Right cardiac atrium (tissue), 5 donors: Measurements from ENCODE around the gene SHANK3. TPM values are rescaled to one million over a fixed set of nuclear protein-coding genes. Genes with fewer than 3 reads are reported as not detected.
"Not testable (repeated sequence)": the region's sequence is repeated elsewhere in the genome, so short reads cannot be mapped to it uniquely, and the experiment has no call there.

Source experiments
- ATAC-seq, 2 donors: fragments of 200-7000 bp; cut with Tn5 transposase; one replicate each; pipeline versions ENCODE4 v1.8.0 to v1.9.1; 2020; ENCODE audit warnings: moderate library complexity in 2 of 2, mild to moderate bottlenecking in 1 of 2
- DNase-seq, 3 donors: peaks; one replicate each; pipeline ENCODE4 v3.0.0-alpha.2; 2020
- H3K27ac ChIP-seq: one replicate; pipeline ENCODE4 v1.5.1; 2013; ENCODE audit warnings: mild to moderate bottlenecking, low read length, control low read depth, moderate library complexity
- H3K27me3 ChIP-seq: one replicate; pipeline ENCODE4 v1.6.1; 2013; ENCODE audit not compliant: control insufficient read depth, insufficient read depth
- H3K4me1 ChIP-seq: one replicate; pipeline ENCODE4 v1.6.1; 2013; ENCODE audit warnings: low read length; ENCODE audit not compliant: control insufficient read depth, insufficient read depth
- H3K4me3 ChIP-seq: one replicate; pipeline ENCODE4 v1.5.1; 2013; ENCODE audit warnings: low read length, control low read depth
- H3K9me3 ChIP-seq: one replicate; pipeline ENCODE4 v1.6.1; 2013; ENCODE audit warnings: low read length; ENCODE audit not compliant: control insufficient read depth
- WGBS: extraction: QIAGEN DNeasy Blood & Tissue Kit; methylation state at CpG from one replicate; pipeline ENCODE4 v1.1.7; 2013; 5-methylcytosine and 5-hydroxymethylcytosine counted together
- intact Hi-C, 4 donors: fragments of 100-400 bp; cut with DNase I; formaldehyde crosslinking; loops; one replicate each; pipeline versions ENCODE4 v1.11.0 to v1.14.0; 2022 to 2023
- polyA plus RNA-seq: library from polyadenylated mRNA; stranded (reverse); fragments of 200-250 nt; gene quantifications from one replicate; pipeline ENCODE4 v1.2.3, GENCODE V29; 2013
- total RNA-seq, 4 donors: library from RNA; stranded (reverse); fragmentation: NEBNext Ultra II Directional; extraction: Animal tissue kit (Norgen Biotek cat#: 25700); gene quantifications; one replicate each; pipeline ENCODE4 v1.2.1, GENCODE V29; 2021
- donor health status: healthy with polysubstance abuse.
- donor health status: DM: no; HTN: yes; CAD: no.
- donor health status: DM: no; HTN: no; CAD: no.
- donor health status: DM: no; HTN: yes; CAD: no; lungs with severe emphysema.
- donor health status: DM: yes; HTN: yes; CAD: no.

Gene SHANK3
- total and polyA plus RNA-seq, 5 donors = 18.7 to 28.9 (median 26.7) TPM

DNA sequence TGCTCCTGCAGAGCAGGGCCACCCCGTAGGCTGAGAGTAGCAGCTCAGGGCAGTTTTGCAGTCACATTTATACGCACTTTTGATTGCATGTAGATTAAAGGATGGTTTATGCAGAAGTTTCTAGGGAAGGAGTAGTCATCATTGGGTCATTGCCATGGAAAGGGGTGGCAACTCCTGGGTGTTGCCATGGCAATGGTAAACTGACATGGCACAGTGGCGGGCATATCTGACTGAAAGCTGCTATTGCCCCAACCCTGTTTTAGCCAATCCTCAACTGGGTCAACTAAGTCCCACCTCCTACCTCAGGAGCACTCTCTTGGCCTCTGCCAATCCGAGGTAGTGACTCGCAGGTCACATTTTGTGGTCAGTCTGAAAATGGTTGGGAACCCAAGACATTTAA lies 42.2 kb upstream of the SHANK3 start:
- Histone ChIP-seq H3K27ac (no peak overlapping the region), H3K27me3 (no peaks in the 10 kb centered on the region), H3K9me3 (no peaks in the 10 kb centered on the region), H3K4me3 (no peak overlapping the region), H3K4me1 (peaks cover 6% of the 10 kb centered on the region)
- DNase-seq = no peak
- 87% methylated on average over 5 of the region's 5 CpGs for WGBS
- no peak for ATAC-seq
- intact Hi-C loops = no loop called here

DNA sequence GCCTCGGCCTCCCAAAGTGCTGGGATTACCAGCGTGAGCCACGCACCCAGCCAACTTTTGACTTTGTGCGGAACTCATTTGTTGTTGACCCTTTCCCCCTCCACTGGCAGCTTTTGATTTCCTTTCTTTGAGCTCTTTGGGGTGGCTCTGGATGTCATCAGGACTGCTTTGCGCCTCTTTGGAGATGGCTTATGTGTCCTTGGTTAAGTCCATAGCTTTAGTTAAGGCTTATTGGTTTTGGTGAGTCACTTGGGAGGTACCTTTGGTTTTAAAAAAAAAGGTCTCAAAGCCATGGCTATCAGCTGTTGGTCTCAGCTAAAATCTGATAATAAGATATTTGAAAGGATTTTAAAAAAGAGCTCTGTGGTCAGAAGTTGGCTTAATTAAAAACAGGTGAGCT lies 39.5 kb upstream of the SHANK3 start:
- H3K4me1 ChIP-seq = peaks cover 4% of the 10 kb centered on the region
- no peak overlapping the region for H3K27ac ChIP-seq
- no peak for ATAC-seq
- DNase-seq = no peak
- no peak overlapping the region for H3K4me3 ChIP-seq
- no peaks in the 10 kb centered on the region for H3K9me3 ChIP-seq
- no peaks in the 10 kb centered on the region for H3K27me3 ChIP-seq
- 84% methylated on average over 5 of the region's 5 CpGs for WGBS
- intact Hi-C loops = no loop called here

DNA sequence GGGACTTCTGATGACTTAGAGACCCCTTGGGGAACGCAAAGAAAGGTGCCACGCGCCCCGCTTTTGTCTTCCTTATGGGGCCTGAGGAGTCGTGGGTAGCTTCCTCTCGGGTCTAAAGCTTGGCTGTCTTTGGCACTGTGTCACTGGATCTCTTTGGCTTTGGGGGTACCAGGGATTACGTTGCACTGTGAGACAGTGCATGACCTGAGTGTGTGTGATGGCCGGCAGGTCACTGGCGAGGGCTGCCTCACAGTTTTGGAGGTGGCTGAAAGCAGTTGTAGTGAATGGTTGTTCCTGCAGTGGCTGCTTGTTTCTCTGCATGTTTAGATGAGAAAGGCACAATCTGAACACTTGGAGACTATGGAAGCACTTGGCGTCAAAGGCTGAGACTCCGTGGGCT lies 38.9 kb upstream of the SHANK3 start:
- no peak for DNase-seq
- ATAC-seq = no peak

DNA sequence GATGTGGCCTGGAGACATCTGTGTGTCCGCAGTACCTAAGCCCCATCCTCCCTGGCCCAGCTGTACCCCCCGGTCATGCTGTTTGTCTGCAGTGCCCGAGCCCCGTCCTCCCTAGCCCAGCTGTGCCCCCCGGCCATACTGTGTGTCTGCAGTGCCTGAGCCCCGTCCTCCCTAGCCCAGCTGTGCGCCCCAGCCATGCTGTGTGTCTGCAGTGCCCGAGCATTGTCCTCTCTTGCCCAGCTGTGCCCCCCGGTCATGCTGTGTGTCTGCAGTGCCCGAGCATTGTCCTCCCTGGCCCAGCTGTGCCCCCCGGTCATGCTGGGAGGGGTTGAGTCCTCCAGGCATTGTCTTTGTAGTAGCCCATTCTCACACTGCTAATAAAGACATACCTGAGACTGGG lies 37.0 kb upstream of the SHANK3 start:
- ATAC-seq = peak in 1 of 2 donors; percentile 33
- 93% methylated on average over 11 of the region's 11 CpGs for WGBS
- H3K27me3 ChIP-seq = no peaks in the 10 kb centered on the region

More for the DNA sequence above, 38.9 kb upstream of the SHANK3 start:
- WGBS = 86% methylated on average over 11 of the region's 11 CpGs
- no peak overlapping the region for H3K27ac ChIP-seq
- peaks cover 2% of the 10 kb centered on the region for H3K4me1 ChIP-seq
- no peak overlapping the region for H3K4me3 ChIP-seq
- H3K9me3 ChIP-seq = no peaks in the 10 kb centered on the region
- H3K27me3 ChIP-seq = no peaks in the 10 kb centered on the region
- intact Hi-C loops = no loop called here

DNA sequence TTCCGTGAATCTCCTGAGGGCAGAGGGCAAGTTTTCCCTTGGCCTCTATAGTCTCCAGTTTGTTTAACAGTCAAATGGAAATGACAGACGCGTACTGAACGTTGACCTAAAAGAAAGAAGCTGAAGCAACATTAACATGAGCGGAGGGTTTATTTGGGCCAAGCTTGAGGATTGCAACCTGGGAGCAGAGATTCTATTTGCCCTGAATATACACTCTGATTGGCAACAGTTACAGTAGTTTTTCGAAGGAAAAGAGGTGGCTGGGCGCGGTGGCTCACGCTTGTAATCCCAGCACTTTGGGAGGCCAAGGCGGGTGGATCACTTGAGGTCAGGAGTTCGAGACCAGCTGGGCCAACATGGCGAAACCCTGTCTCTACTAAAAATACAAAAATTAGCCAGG lies 32.3 kb upstream of the SHANK3 start:
- intact Hi-C loops, H3K4me3 ChIP-seq, H3K9me3 ChIP-seq, DNase-seq, ATAC-seq, H3K27ac ChIP-seq, H3K27me3 ChIP-seq: not testable (repeated sequence)
- 97% methylated on average over 12 of the region's 12 CpGs for WGBS
- peaks cover 11% of the 10 kb centered on the region for H3K4me1 ChIP-seq

More for the DNA sequence above, 37.0 kb upstream of the SHANK3 start:
- no peak for DNase-seq
- Histone ChIP-seq H3K27ac (no peak overlapping the region), H3K9me3 (no peaks in the 10 kb centered on the region), H3K4me3 (no peak overlapping the region), H3K4me1 (no peaks in the 10 kb centered on the region)
- intact Hi-C loops = no loop called here

DNA sequence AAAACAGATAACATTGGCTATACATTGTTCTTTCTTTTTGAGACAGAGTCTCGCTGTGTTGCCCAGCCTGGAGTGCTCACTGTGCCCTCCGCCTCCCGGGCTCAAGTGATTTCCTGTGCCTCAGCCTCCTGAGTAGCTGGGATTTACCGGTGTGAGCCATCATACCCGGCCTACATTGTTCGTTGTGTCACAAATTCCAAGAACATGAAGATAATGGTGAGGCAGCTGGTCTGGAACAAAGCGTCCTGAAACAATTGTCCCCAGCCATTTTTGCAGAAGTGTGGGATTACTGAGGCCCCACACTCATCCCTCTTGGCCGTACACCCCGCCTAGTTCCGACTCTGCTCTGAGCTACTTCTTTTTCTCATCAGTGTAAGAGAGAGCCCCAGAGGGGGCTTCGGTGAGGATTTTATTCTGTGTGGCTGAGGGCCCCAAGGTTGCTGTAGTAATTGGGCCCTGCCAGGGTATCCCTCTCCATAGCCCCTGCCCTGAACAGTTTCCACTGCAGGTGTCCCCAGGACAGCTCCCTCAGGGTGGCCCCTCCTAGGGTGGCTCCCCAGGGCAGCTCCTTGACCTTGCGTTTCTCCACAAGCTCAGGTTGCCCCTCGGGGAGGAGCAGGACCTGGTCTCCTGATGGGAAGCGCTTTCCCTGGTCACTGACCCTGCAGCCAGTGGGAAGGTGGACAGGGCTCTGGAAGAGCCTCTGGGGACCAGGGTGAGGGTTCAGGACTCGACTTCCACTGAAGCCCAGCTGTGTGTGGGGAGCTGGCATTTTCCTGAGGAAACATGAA lies 31.6 kb upstream of the SHANK3 start:
- H3K4me3 ChIP-seq = no peak overlapping the region
- no peak for DNase-seq

DNA sequence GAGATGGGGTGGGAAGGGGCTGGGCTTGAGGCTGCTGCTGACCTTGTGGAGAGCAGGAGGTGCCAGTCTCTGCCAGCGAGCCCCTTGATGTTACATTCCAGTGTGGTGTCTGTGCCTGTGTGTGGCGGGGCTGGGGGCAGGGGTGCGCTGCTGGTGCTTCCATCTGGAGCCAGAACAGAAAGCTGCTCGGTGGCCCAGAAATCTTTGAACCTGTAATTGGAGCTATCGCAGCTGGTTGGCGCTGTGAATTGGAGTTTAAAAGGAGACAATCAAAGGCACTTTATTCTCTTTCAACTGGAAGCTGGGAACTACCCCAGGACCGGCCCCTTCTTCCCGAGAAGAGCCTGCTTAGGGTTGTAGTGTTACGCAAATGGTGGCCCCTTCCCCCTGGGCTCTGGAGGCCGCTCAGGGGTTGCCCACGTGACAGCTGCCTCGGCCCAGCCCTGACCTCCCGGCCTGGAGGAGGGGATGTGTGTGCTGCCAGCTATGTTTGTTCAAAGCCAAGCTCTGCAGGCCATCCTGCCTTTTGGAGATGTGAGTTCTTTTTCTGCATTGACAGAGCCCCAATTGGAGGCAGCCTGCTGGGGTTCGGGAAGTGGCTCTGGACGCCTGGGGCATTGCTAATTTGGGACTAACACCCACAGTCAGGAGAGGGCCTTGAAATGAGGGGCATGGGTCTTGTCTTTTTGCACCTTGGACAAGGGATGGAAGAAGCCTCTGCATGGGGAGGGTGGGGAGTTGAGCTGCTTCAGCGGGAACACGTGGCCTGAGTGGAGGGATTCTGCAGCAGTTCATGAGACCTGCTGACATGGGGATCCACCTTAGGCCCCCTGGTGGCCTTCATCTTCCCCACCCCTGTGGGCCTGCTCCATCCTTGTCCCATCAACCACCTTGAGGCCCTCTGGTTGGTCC lies 30.7 kb upstream of the SHANK3 start:
- Histone ChIP-seq H3K4me3 (no peak overlapping the region), H3K9me3 (no peaks in the 10 kb centered on the region), H3K27me3 (no peaks in the 10 kb centered on the region), H3K27ac (peak overlapping the region; percentile 85), H3K4me1 (peaks cover 11% of the 10 kb centered on the region)
- WGBS = 18% methylated on average over 17 of the region's 17 CpGs
- intact Hi-C loops = no loop called here
- ATAC-seq = peak; percentile 85 to 86
- DNase-seq = peak; percentile 40 to 83 (median 81)

More for the DNA sequence above, 31.6 kb upstream of the SHANK3 start:
- peak overlapping the region; percentile 85 for H3K27ac ChIP-seq
- H3K9me3 ChIP-seq = no peaks in the 10 kb centered on the region
- intact Hi-C loops = no loop called here
- H3K4me1 ChIP-seq = peaks cover 11% of the 10 kb centered on the region
- H3K27me3 ChIP-seq = no peaks in the 10 kb centered on the region
- peak; percentile 54 to 82 for ATAC-seq
- 67% methylated on average over 15 of the region's 15 CpGs for WGBS

DNA sequence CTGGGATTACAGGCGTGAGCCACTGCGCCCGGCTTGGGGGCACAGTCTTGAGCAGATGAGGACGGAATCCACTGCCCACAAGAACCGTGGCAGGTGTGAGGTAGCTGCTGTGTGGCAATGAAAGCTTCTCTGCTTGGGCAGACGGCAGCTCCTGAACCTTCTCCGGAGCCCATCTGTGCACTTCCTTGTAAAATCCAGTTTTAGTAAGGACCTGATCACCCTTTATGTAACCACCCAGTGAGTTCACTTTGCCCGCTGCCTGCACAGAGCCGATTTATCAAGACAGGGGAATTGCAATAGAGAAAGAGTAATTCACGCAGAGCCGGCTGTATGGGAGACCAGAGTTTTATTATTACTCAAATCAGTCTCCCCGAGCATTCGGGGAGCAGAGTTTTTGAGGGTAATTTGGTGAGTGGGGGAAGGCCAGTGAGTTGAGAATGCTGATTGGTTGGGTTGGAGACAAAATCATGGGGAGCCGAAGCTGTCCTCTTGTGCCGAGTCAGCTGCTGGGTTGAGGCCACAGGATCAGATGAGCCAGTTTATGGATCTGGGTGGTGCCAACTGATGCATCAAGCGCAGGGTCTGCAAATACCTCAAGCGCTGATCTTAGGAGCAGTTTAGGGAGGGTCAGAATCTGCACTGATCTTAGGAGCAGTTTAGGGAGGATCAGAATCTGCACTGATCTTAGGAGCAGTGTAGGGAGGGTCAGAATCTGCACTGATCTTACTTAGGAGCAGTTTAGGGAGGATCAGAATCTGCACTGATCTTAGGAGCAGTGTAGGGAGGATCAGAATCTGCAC lies 29.4 kb upstream of the SHANK3 start:
- H3K27ac ChIP-seq, H3K27me3 ChIP-seq, DNase-seq, H3K9me3 ChIP-seq, ATAC-seq, H3K4me3 ChIP-seq, intact Hi-C loops: not testable (repeated sequence)
- WGBS = 92% methylated on average over 17 of the region's 17 CpGs
- peaks cover 11% of the 10 kb centered on the region for H3K4me1 ChIP-seq

DNA sequence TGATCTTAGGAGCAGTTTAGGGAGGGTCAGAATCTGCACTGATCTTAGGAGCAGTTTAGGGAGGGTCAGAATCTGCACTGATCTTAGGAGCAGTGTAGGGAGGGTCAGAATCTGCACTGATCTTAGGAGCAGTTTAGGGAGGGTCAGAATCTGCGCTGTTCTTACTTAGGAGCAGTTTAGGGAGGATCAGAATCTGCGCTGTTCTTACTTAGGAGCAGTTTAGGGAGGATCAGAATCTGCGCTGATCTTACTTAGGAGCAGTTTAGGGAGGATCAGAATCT lies 28.9 kb upstream of the SHANK3 start:
- H3K27me3 ChIP-seq, intact Hi-C loops: not testable (repeated sequence)
- 69% methylated on average over 3 of the region's 3 CpGs for WGBS

DNA sequence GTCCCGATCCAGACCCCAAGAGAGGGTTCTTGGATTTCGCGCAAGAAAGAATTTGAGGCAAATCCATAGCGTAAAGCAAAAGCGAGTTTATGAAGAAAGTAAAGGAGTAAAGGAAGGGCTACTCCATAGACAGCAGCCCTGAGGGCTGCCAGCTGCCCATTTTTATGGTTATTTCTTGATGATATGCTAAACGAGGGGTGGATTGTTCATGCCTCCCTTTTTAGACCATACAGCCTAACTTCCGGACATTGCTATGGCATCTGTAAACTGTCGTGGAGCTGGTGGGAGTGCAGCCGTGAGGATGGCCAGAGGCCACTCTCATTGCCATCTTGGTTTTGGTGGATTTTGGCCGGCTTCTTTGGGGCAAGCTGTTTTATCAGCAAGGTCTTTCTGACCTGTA lies 19.4 kb upstream of the SHANK3 start:
- no peak overlapping the region for H3K27ac ChIP-seq
- 89% methylated on average over 10 of the region's 10 CpGs for WGBS
- no peaks in the 10 kb centered on the region for H3K27me3 ChIP-seq
- H3K4me1 ChIP-seq = peaks cover 2% of the 10 kb centered on the region
- ATAC-seq (no peak), DNase-seq (no peak)
- no peaks in the 10 kb centered on the region for H3K9me3 ChIP-seq
- no peak overlapping the region for H3K4me3 ChIP-seq
- intact Hi-C loops = no loop called here

More for the DNA sequence above, 28.9 kb upstream of the SHANK3 start:
- not testable (repeated sequence) for H3K9me3 ChIP-seq, H3K27ac ChIP-seq, DNase-seq, H3K4me3 ChIP-seq, ATAC-seq
- H3K4me1 ChIP-seq = peaks cover 11% of the 10 kb centered on the region
